NCI-H2081 treated with DMSO at 0.1 percent for 48 hours (cell line): ENCODE data around the gene TMOD3.

ENCODE experiments used
- DNase-seq: peaks from one replicate; lab custom pipeline; 2025; lab: John Stamatoyannopoulos, UW

TMOD3 gene

DNA sequence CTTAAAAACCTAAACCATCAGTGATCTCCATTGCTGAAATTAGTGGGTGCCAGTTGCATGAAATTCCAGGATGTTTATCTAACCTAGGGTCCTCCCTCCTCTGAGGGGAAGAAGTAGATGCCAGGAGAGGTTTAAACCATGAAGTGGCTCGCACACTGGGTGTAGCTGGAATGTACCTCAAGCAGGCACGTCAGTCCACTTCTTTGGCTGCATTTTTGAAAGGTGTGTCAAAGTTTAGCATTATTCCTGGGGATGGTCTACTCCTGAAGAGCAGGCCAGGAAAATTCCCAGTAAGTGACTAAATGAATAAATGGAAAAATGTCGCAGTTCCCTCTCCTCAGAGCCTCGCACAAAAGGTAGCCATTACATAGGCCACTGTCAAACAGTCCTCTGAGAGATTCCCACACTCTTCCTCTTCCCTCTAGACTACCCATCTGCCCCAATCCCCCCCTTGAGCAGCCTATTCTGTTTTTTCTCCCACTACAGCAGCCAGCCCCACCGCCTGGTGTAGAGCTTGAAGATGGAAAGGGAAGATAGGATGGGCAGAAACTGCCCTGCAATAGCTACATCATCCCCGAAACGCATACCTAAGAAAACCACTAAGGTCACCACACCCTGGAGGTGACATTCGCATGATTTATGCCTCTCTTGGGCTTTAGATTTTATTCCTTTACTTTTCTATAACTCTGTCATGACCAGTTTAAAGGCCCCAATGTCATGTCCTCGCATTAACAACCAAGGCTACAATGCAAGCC lies 655 bp upstream of the TMOD3 start:
- DNase-seq = no peak

DNA sequence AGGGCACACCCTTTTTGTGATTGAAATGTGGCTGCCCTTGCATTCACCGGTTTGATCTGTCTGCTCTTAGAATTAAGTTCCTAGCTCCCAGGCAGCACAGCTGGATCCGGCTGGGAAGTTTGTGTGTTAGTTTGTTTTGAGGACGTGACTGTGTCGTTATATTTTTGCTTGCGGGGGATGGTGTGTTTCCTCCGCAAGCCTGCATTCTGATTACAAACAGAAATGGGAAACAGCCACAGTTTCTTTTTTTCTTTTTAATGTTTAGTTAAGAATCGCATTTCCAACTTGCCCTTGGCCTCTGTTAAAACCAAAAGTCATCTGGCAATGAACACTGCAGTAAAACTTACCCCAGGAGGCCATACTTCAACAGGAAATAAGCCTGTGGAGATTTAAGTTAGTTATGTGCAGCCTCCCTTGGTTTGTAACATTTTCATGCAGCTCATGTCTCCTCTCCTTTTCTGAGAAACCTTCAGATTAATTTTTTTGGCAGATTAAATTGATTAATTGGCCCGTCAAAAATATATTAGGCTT lies 888 bp downstream of the TMOD3 start:
- DNase-seq = no peak

DNA sequence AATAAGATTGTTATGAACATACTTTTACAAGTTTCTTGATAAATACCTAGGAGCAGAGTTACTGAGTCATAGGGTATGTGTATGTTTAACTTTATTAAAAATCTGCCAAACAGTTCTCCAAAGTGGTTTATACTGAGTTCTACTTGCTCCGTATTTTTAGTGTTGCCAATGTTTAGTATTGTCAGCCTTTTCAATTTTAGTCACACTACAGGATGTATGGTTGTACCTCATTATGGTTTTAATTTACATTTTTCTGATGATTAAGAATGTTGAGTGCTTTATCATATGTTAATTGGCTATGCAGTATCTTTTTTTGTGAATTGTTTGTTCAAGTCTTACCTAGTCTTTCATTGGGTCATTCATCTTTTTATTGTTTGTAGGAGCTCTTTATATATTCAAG lies 4.3 kb downstream of the TMOD3 start:
- no peak for DNase-seq

DNA sequence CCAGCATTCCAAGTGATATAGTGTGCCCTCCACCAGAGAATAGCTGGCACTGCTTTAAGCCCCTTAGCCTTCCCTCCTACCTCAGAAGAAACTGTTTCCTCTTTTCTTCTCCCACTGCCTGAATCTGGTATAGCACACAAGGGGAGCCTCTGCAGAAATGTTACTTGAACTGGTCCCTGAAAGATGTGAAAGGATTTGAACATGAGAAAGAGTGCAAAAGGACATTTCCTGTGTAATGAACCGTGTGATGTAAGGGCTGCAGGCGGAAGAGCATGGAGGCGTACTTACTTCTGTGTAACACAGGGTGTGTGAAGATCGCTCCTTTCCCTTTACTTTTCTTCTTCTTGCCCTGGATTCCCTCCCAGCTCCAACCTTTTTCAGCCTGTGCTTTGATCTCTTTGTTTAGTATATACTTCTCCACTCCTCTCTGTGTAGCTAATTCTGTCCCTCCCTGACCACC lies 8.4 kb downstream of the TMOD3 start:
- DNase-seq = no peak

DNA sequence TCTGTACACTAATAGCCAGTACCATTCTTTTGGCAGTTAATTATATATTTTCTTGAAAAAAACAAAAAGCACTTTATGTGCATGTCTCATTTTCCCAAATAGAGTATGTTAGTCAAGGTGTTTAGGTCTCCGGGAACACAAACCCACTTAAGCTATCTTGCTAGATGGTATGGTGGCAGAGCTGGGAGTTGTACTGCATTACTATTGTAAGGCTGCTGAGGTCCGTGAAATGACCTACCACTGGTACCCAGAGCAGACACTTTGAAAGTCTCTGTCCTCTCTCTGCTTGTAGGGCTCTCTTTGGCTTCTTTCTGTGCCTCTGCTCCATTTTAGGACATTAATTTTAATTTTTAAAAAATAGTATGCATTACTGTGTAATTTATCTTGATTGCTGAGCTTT lies 8.8 kb downstream of the TMOD3 start:
- DNase-seq = no peak

DNA sequence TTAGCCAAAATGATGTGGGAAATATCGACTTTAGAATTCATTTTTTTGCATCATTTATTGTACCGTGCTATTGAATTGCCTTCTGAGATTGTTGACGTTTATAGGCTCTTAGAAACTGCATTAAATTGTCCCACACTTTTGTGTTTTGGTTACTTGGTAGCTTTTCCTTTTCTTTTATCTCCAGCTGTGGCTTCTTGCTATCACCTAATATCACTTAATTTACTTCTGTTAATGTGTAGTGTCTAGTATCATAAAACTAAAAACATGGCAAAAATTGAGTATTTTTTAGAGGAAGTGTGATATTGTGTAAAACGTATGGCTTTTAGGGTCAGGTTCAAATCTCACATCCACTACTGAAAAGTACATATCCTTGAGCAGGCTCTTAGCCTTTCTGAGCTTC lies 11.2 kb downstream of the TMOD3 start:
- DNase-seq = no peak

DNA sequence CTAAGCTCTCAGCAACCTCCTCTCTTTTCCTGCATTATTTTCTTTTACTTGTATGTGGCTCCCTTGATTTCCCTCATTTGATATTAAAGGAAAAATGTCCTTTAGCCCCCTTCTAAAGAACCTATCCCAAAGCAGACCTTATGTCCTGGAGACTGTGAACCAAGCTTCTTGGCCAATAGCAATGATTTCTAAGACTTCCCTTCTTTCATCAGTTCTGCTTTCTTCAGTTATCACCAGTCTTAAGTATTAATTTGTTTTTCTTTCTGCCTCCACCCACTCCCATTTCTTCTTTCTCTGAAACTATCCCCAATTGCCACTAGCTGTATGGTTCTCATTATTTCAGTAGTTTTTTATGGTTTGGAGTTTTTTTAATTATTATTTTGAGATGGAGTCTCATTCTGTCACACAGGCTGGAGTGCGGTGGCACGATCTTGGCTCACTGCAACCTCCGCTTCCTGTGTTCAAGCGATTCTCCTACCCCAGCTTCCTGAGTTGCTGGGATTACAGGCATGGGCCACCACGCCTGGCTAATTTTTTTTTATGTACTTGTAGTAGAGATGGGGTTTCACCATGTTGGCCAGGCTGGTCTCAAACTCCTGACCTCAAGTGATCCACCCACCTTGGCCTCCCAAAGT lies 12.1 kb downstream of the TMOD3 start:
- DNase-seq = no peak

DNA sequence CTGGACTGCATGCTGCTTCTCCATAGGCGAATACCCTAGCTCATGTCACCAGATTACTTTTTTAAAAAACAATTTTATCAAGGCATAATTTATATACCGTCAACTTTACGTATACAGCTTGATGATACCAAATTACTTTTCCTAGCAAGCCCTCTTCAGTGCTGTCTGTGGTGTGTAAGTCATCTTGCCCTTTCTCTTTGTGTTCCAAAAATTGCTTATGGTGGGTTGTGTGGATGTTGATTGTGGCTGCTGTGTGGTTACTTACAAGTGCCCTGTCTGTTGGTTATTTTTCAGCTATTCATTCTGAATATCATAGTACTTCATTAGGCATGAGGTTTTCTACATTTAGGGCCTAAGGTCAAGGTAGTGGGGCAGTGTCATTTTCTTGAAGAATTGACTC lies 12.8 kb downstream of the TMOD3 start:
- DNase-seq = no peak

DNA sequence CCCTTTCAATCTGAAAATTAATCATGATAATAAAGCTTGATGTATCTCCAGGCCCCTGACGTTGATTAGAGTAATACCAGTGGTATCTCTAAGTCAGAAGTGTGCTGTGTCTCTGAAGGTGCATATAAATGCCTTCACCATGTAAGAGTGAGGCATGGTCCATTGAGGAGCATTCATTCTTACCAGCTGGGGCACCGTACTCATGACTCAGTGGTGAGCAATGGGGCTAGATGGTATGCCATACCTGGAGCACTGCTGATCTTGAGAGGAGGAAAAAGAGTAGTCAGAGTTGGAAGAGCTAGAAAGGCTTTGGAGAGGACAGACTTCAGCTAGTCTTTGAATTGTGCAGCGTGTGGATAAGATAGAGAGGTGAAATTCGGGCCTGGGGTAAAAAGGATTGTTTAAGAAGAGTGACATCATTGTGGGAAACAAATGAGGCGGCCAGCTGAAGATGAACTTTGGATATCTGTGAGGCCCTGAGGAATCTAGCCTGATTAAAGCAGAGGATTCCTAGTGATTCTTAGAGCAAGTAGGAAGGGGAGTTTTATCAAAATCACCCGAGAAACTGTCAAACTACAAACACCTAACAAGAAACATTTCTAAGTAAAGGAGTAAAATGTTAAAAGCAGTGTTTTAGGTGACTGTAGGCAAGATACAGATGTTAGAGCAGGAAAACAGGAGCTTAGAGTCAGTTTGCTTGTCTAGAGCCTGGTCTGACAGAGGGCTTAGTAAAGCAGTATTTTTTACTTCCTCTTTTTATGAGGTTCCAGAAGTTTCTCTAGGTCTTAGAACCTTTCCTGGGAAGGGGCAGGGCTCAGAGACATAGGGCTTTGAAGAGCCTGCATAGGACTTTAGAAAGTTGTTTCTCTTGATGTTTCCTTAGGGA lies 13.6 kb downstream of the TMOD3 start:
- no peak for DNase-seq

DNA sequence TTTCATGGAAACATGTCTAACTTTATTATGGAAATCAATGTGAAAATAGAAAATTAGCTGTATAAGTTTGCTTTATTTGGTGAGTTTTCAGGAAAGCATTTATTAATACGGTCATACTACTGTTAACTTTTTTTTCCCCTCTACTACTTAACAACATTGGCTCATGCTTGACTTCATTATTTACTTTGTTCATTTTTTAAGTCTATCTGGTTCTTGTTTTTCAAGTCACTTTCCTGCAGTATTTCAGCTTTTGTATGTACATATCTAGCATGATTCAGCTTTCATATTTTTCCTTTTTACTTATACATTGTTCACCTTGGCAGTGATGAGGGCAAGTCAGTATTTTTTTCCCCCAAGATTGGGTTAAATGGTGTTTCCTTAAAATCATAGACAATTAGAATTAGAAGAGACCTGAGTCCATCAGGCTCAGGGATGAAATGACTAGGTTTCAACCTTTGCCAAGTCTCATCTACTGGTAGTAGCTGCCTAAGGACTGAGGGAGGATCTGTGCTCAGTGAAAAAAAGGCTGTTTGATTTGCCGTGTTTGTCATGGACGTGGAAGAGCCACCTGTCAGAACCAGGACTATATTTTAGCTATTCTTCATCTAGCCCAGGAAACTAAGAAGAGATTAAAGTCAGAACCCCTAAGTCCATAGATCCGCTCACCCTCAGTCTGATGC lies 15.4 kb downstream of the TMOD3 start:
- DNase-seq = no peak

DNA sequence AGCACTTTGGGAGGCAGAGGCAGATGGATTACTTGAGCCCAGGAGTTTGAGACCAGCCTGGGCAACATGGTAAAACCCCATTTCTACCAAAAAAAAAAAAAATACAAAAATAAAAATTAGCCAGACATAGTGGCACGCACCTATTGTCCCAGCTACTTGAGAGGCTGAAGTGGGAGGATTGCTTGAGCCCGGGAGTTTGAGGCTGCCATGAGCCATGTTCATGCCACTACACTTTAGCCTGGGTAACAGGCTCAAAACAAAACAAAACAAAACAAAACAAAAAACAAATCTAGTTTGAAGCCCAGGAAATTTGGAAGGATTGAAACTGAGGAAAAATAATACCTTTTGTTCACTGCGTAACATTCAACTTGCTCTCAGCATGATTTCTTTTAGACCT lies 16.6 kb downstream of the TMOD3 start:
- no peak for DNase-seq

DNA sequence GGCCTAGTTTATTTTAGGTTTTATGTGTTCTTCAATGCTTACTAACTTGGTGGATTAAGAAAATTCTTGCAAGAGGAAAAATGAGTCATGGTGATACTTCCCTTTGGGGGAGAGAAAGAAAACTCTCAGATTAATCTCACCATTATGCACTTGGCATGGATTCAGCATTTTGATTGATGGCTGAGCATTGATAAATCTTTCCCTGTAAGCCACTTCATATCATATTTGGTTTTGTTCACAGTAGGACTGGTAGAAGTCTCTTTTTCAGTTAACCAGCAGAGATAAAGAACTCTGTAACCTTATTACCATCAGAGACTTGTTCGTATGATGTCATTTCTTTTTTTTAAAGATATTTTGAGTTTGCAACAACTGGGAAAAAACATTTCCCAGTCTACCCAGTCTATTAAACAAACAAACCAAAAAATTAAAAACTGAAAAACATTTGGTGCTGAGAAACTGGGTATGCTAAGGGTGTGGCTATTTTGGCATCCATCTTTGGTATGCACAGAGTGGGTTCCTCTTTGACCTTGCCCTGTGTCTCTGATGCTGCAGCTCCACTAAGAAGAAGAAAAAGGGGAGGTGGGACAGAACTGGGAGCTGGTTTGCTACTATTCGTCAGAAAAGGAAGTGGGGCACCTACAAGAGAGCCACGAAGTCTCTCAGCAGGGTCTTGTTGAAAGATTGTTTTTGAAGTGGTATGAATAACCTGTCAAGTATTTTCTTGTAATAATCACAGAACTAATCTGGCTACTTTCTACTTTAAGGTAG lies 17.2 kb downstream of the TMOD3 start:
- DNase-seq = no peak

DNA sequence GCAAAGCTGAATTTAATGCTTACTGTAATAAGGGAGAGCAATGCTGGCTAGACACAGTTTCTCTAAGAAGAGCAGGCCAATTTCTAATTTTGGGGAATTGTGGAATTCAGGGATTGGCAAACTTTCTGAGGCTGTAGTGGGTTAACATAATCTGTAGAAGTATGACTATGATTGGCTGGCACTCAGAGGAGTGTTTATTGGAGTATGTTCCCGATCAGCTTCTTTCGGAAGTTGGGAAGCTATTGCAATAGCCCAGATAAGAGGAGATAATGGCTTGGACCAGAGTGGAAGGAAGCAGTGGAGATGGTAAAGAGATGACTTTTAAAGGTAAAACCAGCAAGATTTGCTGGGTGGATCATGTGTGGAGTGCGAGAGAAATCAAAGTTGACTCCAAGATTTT lies 19.4 kb downstream of the TMOD3 start:
- no peak for DNase-seq

DNA sequence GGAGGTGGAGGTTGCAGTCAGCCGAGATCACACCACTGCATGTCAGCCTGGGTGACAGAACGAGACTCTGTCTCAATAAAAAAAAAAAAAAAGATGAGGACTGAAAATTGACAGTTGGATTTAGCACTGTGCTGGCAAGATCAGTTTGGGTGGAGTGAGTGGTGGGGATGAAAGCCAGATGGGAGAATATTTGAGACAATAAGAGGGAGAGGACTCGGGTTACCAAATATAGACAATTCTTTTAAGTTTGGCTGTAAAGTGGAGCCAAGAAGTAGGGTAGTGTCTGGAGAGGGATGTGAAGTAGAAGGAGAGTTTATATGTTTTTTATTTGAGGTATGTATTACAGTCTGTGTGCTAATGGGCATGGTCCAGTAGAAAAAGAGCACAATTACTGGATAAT lies 20.4 kb downstream of the TMOD3 start:
- no peak for DNase-seq

DNA sequence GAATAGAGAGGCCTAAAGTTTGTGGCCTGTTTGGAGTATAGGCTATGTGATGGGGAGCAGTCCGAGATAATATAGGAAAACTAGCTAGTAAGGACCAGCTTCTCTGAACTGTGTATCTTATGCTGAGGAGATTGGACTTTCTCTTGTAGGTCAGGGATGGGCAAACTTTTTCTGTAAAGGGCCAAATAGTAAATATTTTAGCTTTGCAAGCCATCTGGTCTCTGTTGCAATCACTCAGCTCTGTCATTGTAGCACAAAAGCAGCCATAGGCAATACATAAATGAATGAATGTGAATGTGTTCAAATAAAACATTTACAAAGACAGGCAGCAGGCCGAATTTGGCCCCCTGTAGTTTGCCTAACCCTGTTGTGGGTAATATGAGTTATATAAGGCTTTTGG lies 24.5 kb downstream of the TMOD3 start:
- DNase-seq = no peak

DNA sequence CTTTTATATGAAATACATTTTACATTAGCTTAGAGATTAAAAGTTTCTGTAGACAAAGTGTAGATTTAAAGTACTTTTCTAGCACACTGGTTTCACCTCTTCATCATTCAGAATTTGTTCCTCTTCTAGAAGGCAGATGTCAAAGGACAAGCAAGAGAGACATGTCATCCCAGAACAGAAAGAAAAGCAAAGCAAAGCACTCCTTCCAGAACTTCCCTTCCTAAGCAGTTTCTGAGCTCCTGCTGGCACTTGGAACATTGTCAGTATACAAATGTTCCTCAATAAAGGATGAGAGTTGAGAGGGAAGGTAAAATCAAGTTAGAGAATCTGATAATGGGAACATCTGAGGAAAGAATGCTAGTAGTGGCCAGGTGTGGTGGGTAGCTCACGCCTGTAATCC lies 26.2 kb downstream of the TMOD3 start:
- no peak for DNase-seq

DNA sequence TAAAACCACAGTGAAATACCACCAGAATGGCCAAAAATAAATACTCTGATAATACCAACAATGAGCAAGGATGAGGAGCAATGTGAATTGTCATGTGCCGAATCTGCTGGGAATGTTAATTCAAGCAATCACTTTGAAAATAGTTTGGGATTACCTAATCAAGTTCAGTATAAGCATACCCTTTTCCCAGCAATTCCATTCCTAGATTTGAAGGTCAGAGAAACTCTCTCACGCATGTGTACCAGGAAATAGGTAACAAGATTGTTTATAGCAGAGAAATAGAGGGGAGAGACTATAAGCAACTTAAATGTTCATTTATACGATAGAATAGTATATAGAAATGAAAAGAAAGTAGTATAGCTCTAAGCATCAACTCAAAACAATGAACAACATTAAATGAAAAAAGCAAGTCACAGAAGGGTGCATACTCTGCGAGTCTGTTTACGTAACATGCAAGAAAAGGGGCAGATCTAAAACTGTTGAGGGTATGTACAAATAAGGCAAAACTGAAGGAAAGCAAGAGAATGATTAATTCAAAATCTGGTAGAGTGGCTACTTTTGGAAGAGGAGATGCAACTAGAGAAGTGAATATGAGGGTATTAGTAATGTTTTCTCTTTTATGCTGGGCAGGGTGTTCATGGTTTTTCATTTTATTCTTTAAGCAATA lies 27.4 kb downstream of the TMOD3 start:
- DNase-seq = no peak

DNA sequence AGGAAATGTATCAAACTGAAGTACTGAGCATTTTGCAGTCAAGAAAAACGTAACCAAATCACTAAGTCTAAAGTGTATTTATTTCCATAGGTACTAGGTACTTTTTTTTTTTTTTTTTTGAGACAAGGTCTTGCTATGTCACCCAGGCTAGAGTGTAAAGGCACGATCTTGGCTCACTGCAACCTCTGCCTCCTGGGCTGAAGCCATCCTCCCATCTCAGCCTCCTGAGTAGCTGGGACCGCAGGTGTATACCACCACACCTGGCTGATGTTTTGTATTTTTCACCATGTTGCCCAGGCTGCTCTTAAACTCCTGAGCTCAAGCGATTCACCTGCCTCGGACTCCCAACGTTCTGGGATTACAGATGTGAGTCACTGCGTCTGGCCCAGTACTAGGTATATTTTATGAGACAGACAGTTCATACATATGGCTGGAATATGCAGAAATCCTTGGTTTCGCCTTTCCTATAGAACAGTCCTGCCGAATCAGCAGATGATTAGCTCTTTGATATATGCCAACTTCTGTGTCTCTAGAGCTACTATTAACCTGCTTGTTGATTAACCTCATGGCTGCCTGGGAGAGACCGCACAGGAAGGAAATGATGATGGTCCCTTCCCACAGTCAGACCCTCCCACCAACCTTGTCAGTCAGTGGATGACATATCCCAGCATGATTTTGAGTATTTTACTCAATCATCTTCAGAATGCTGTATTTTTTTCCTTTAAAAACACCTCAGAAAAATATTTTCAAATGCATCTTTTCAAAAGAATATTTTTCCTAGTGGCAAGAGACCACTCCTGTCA lies 32.3 kb downstream of the TMOD3 start:
- DNase-seq = no peak

DNA sequence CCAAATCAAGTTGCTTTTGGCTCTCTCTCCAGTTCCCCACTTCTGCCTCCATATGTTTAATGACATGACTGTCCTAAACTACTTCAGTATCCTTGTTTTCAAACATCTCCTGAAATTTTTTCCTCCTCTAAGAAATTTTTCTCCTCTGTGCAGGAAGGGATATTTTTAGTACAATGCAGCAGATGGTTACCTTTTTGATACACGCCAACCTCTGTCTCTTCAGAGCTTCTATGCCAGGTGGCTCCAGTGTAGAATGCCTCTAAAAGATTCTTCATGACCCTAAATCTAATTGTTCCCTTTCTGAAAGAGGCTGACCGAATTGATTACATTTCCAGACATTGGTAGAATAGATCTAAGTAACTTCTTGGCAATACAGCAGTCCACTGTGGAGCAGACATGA lies 33.7 kb downstream of the TMOD3 start:
- no peak for DNase-seq
